ENCODE measurements around the gene LARGE1. TPM values are rescaled to one million over a fixed set of nuclear protein-coding genes. Genes with fewer than 3 reads are reported as not detected.

The LARGE1 gene
- total RNA-seq, 1 donor from 2014 or later: 27.4 TPM

DNA sequence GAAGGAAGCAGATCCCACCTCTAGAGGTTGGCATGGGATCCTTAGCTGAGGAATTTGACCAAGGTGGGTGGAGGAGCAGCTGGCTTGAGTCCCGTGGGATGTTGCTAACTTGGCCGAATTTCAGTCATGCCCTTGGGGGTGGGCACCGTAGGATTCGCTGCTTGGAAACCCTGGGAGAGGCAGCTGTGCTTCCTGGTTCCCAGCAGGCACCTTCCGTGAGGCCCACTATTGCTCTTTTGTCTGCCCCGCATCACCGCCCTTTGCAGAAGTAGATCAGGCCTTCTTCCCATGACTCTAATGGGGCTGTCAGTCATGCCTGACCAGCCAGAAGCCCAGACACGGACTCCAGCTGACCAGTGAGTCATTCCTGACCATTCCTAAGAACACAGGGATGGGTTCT is 569.8 kb downstream of the LARGE1 start:
- no peaks in the 10 kb centered on the region for H3K27me3 ChIP-seq (ENCODE audit: low read depth)
- intact Hi-C loops (cut with DNase I): no loop called here
- H3K27ac ChIP-seq: no peak overlapping the region

GRCh38 chr22:33347002-33347401 is 573.3 kb downstream of the LARGE1 start:
- ATAC-seq (peak; percentile 21 to 63), DNase-seq (no peak)
- intact Hi-C loops (cut with DNase I): no loop called here

More for the DNA sequence above, 569.8 kb downstream of the LARGE1 start:
- Histone ChIP-seq H3K36me3 (no peaks in the 10 kb centered on the region), H3K9me3 (no peaks in the 10 kb centered on the region), H3K4me1 (no peaks in the 10 kb centered on the region), H3K4me3 (no peak overlapping the region)
- ATAC-seq (no peak), DNase-seq (no peak)
- no peak for TF ChIP-seq CTCF (IDR thresholded peaks at IDR 0.05)

DNA sequence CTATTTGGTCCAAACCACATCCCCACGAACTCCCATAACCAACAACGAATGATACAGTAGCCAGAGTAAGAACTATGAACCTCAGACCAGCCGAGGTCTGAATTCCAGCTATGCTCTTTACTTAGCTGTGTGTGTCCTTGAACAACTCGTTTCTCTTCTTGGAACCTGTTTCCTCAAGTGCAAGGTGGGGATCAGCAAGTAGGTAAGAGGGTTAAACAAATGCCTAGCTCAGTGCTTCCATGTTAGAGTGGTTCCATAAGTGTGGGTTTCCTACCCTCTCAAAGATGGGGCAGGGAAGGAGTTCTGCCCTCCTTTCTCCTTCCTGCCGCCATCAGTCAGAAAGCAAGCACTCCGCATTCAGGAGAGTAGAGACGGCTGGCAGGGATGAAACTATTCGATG is 578.7 kb downstream of the LARGE1 start:
- no peaks in the 10 kb centered on the region for H3K36me3 ChIP-seq
- no peak for TF ChIP-seq CTCF (IDR thresholded peaks at IDR 0.05)
- ATAC-seq: peak; percentile 69 to 80
- H3K4me1 ChIP-seq: no peaks in the 10 kb centered on the region
- intact Hi-C loops (cut with DNase I): no loop called here
- H3K27me3 ChIP-seq (ENCODE audit: low read depth): no peaks in the 10 kb centered on the region
- H3K4me3 ChIP-seq: no peak overlapping the region
- H3K27ac ChIP-seq: no peak overlapping the region
- DNase-seq: no peak
- no peaks in the 10 kb centered on the region for H3K9me3 ChIP-seq

More at GRCh38 chr22:33347002-33347401, 573.3 kb downstream of the LARGE1 start:
- Histone ChIP-seq H3K27me3 (ENCODE audit: low read depth) (no peaks in the 10 kb centered on the region), H3K27ac (no peak overlapping the region), H3K4me3 (no peak overlapping the region), H3K36me3 (no peaks in the 10 kb centered on the region), H3K9me3 (no peaks in the 10 kb centered on the region), H3K4me1 (no peaks in the 10 kb centered on the region)
- no peak for TF ChIP-seq CTCF (IDR thresholded peaks at IDR 0.05)

- Histone ChIP-seq H3K27ac (no peak overlapping the region), H3K36me3 (no peaks in the 10 kb centered on the region), H3K4me1 (no peaks in the 10 kb centered on the region), H3K9me3 (no peaks in the 10 kb centered on the region), H3K4me3 (no peak overlapping the region), H3K27me3 (ENCODE audit: low read depth) (no peaks in the 10 kb centered on the region)
- peak; percentile 73 to 88 for ATAC-seq
- intact Hi-C loops (cut with DNase I): no loop called here
- peak; percentile 50 for DNase-seq
- no peak for TF ChIP-seq CTCF (IDR thresholded peaks at IDR 0.05)
Measured at GRCh38 chr22:33337524-33337923, 582.8 kb downstream of the LARGE1 start.

- ATAC-seq: no peak
- H3K4me1 ChIP-seq: no peaks in the 10 kb centered on the region
- DNase-seq: no peak
- TF ChIP-seq CTCF (IDR thresholded peaks at IDR 0.05): no peak
- H3K4me3 ChIP-seq: no peak overlapping the region
- H3K36me3 ChIP-seq: no peaks in the 10 kb centered on the region
- no peaks in the 10 kb centered on the region for H3K9me3 ChIP-seq
- no peaks in the 10 kb centered on the region for H3K27me3 ChIP-seq (ENCODE audit: low read depth)
- no peak overlapping the region for H3K27ac ChIP-seq
- intact Hi-C loops (cut with DNase I): no loop called here
Measured at GRCh38 chr22:33335611-33336279, 584.5 kb downstream of the LARGE1 start.

All from lower lobe of right lung (tissue), 2 donors.